Measurements from ENCODE around the gene CCDC195. TPM values are rescaled to one million over a fixed set of nuclear protein-coding genes. Genes with fewer than 3 reads are reported as not detected.

CCDC195 gene
- total and polyA plus RNA-seq, 5 donors from 2014 or later = not detected

DNA sequence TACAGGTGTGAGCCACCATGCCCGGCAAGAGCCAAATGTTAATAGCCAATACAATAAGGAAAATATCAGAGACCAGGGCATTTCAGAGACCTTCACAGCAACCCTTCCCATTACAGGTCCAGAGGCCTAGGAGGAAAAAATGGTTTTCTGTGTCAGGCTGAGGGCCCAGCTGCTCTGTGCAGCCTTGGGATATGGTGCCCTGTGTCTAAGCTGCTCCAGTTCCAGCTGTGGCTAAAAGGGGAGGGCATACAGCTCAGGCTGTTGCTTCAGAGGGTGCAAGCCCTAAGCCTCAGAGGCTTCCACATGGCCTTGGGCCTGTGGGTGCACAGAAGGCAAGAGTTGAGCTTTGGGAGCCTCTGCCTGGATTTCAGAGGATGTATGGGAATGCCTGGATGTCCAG, 20.1 kb upstream of the CCDC195 start:
- H3K36me3 ChIP-seq (ENCODE audit: control insufficient read depth, insufficient read depth, low read length) = no peaks in the 10 kb centered on the region
- no peak for ATAC-seq (ENCODE audit: low read depth in 2 of 2)
- Mint-ChIP-seq H3K4me3 (no peak overlapping the region), H3K27ac (no peak overlapping the region), H3K9me3 (peaks cover 0 to 24% (median 10%) of the 10 kb centered on the region in 7 donors), H3K4me1 (no peaks in the 10 kb centered on the region), H3K27me3 (no peaks in the 10 kb centered on the region), H3K36me3 (no peaks in the 10 kb centered on the region)
- no peak overlapping the region for H3K4me3 ChIP-seq (ENCODE audit: low read depth, low read length)
- H3K27ac ChIP-seq (ENCODE audit: insufficient read depth, low read length, poor library complexity, severe bottlenecking) = no peak overlapping the region
- H3K27me3 ChIP-seq (ENCODE audit: control insufficient read depth, insufficient read depth, low read length) = no peaks in the 10 kb centered on the region
- DNase-seq = no peak
- no peaks in the 10 kb centered on the region for H3K4me1 ChIP-seq (ENCODE audit: control insufficient read depth, insufficient read depth, low read length, poor library complexity, severe bottlenecking)
- peaks cover 0 to 9% of the 10 kb centered on the region in 2 experiments for H3K9me3 ChIP-seq (ENCODE audit: control insufficient read depth in 2 of 2, low read length in 2 of 2)

- Histone ChIP-seq H3K27ac (ENCODE audit: insufficient read depth, low read length, poor library complexity, severe bottlenecking) (no peak overlapping the region), H3K9me3 (ENCODE audit: control insufficient read depth in 2 of 2, low read length in 2 of 2) (peaks cover 0 to 9% of the 10 kb centered on the region in 2 experiments), H3K36me3 (ENCODE audit: control insufficient read depth, insufficient read depth, low read length) (no peaks in the 10 kb centered on the region), H3K4me1 (ENCODE audit: control insufficient read depth, insufficient read depth, low read length, poor library complexity, severe bottlenecking) (no peaks in the 10 kb centered on the region), H3K4me3 (ENCODE audit: low read depth, low read length) (no peak overlapping the region), H3K27me3 (ENCODE audit: control insufficient read depth, insufficient read depth, low read length) (no peaks in the 10 kb centered on the region)
- Mint-ChIP-seq H3K4me3 (no peak overlapping the region), H3K27me3 (no peaks in the 10 kb centered on the region), H3K4me1 (no peaks in the 10 kb centered on the region), H3K27ac (no peak overlapping the region), H3K36me3 (no peaks in the 10 kb centered on the region), H3K9me3 (peaks cover 0 to 24% (median 11%) of the 10 kb centered on the region in 7 donors)
- no peak for DNase-seq
- ATAC-seq (ENCODE audit: low read depth in 2 of 2) = no peak
These were observed 18.8 kb upstream of the CCDC195 start for GRCh38 chr2:224734949-224735348.

- peaks cover 0 to 29% (median 11%) of the 10 kb centered on the region in 7 donors for H3K9me3 Mint-ChIP-seq
- H3K9me3 ChIP-seq (ENCODE audit: control insufficient read depth in 2 of 2, low read length in 2 of 2) = peaks cover 5 to 12% of the 10 kb centered on the region in 2 experiments
- H3K27me3 Mint-ChIP-seq = peaks cover 13% of the 10 kb centered on the region
- no peaks in the 10 kb centered on the region for H3K4me1 ChIP-seq (ENCODE audit: control insufficient read depth, insufficient read depth, low read length, poor library complexity, severe bottlenecking)
- H3K4me3 ChIP-seq (ENCODE audit: low read depth, low read length) = no peak overlapping the region
- no peak overlapping the region for H3K27ac Mint-ChIP-seq
- no peaks in the 10 kb centered on the region for H3K36me3 Mint-ChIP-seq
- H3K4me3 Mint-ChIP-seq = no peak overlapping the region
- H3K36me3 ChIP-seq (ENCODE audit: control insufficient read depth, insufficient read depth, low read length) = no peaks in the 10 kb centered on the region
- DNase-seq = no peak
- H3K27ac ChIP-seq (ENCODE audit: insufficient read depth, low read length, poor library complexity, severe bottlenecking) = no peak overlapping the region
- no peaks in the 10 kb centered on the region for H3K27me3 ChIP-seq (ENCODE audit: control insufficient read depth, insufficient read depth, low read length)
- H3K4me1 Mint-ChIP-seq = no peaks in the 10 kb centered on the region
- ATAC-seq (ENCODE audit: low read depth in 2 of 2) = no peak
These were observed 15.5 kb upstream of the CCDC195 start for GRCh38 chr2:224731665-224732064.

GRCh38 chr2:224729435-224729834, 13.3 kb upstream of the CCDC195 start:
- Histone ChIP-seq H3K36me3 (ENCODE audit: control insufficient read depth, insufficient read depth, low read length) (no peaks in the 10 kb centered on the region), H3K9me3 (ENCODE audit: control insufficient read depth in 2 of 2, low read length in 2 of 2) (peaks cover 5 to 7% of the 10 kb centered on the region in 2 experiments), H3K27me3 (ENCODE audit: control insufficient read depth, insufficient read depth, low read length) (no peaks in the 10 kb centered on the region), H3K4me3 (ENCODE audit: low read depth, low read length) (no peak overlapping the region), H3K27ac (ENCODE audit: insufficient read depth, low read length, poor library complexity, severe bottlenecking) (no peak overlapping the region), H3K4me1 (ENCODE audit: control insufficient read depth, insufficient read depth, low read length, poor library complexity, severe bottlenecking) (no peaks in the 10 kb centered on the region)
- peaks cover 13% of the 10 kb centered on the region for H3K27me3 Mint-ChIP-seq
- H3K4me3 Mint-ChIP-seq = no peak overlapping the region
- peaks cover 0 to 16% (median 6%) of the 10 kb centered on the region in 7 donors for H3K9me3 Mint-ChIP-seq
- H3K27ac Mint-ChIP-seq = no peak overlapping the region
- no peaks in the 10 kb centered on the region for H3K36me3 Mint-ChIP-seq
- DNase-seq (no peak), ATAC-seq (ENCODE audit: low read depth in 2 of 2) (no peak)
- H3K4me1 Mint-ChIP-seq = no peaks in the 10 kb centered on the region

DNA sequence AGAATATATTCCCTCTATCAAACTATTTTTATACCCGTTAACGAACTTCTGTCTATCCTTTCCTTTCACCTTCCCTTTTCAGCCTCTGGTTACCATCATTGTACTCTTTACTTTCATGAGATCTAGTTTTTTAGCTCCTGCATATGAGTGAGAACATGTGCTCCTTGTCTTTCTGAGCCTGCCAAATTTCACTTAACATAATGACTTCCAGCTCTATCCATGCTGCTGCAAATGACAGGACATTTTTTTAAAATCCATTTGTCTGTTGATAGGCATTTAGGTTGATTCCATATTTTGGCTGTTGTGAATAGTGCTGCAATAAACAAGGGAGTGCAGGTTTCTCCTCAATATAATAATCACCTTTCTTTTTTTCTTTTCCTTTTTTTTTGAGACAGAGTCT, 8.2 kb upstream of the CCDC195 start:
- no peak for ATAC-seq (ENCODE audit: low read depth in 2 of 2)
- H3K4me1 Mint-ChIP-seq = no peaks in the 10 kb centered on the region

GRCh38 chr2:224723586-224724217, 7.5 kb upstream of the CCDC195 start:
- H3K9me3 Mint-ChIP-seq = peaks cover 0 to 16% (median 4%) of the 10 kb centered on the region in 7 donors
- H3K36me3 Mint-ChIP-seq = no peaks in the 10 kb centered on the region
- Histone ChIP-seq H3K4me1 (ENCODE audit: control insufficient read depth, insufficient read depth, low read length, poor library complexity, severe bottlenecking) (no peaks in the 10 kb centered on the region), H3K27ac (ENCODE audit: insufficient read depth, low read length, poor library complexity, severe bottlenecking) (no peak overlapping the region), H3K27me3 (ENCODE audit: control insufficient read depth, insufficient read depth, low read length) (no peaks in the 10 kb centered on the region), H3K9me3 (ENCODE audit: control insufficient read depth in 2 of 2, low read length in 2 of 2) (peaks cover 5 to 6% of the 10 kb centered on the region in 2 experiments), H3K36me3 (ENCODE audit: control insufficient read depth, insufficient read depth, low read length) (no peaks in the 10 kb centered on the region), H3K4me3 (ENCODE audit: low read depth, low read length) (no peak overlapping the region)
- no peak overlapping the region for H3K27ac Mint-ChIP-seq
- DNase-seq = no peak
- no peak overlapping the region for H3K4me3 Mint-ChIP-seq
- H3K27me3 Mint-ChIP-seq = peaks cover 5% of the 10 kb centered on the region
- no peak for ATAC-seq (ENCODE audit: low read depth in 2 of 2)
- no peaks in the 10 kb centered on the region for H3K4me1 Mint-ChIP-seq

More for the DNA sequence above, 8.2 kb upstream of the CCDC195 start:
- no peaks in the 10 kb centered on the region for H3K36me3 Mint-ChIP-seq
- no peak overlapping the region for H3K27ac Mint-ChIP-seq
- H3K4me3 Mint-ChIP-seq = no peak overlapping the region
- no peak for DNase-seq
- Histone ChIP-seq H3K4me3 (ENCODE audit: low read depth, low read length) (no peak overlapping the region), H3K27ac (ENCODE audit: insufficient read depth, low read length, poor library complexity, severe bottlenecking) (no peak overlapping the region), H3K4me1 (ENCODE audit: control insufficient read depth, insufficient read depth, low read length, poor library complexity, severe bottlenecking) (no peaks in the 10 kb centered on the region), H3K36me3 (ENCODE audit: control insufficient read depth, insufficient read depth, low read length) (no peaks in the 10 kb centered on the region), H3K27me3 (ENCODE audit: control insufficient read depth, insufficient read depth, low read length) (no peaks in the 10 kb centered on the region), H3K9me3 (ENCODE audit: control insufficient read depth in 2 of 2, low read length in 2 of 2) (peaks cover 5 to 7% of the 10 kb centered on the region in 2 experiments)
- H3K9me3 Mint-ChIP-seq = peaks cover 0 to 16% (median 4%) of the 10 kb centered on the region in 7 donors
- peaks cover 10% of the 10 kb centered on the region for H3K27me3 Mint-ChIP-seq

DNA sequence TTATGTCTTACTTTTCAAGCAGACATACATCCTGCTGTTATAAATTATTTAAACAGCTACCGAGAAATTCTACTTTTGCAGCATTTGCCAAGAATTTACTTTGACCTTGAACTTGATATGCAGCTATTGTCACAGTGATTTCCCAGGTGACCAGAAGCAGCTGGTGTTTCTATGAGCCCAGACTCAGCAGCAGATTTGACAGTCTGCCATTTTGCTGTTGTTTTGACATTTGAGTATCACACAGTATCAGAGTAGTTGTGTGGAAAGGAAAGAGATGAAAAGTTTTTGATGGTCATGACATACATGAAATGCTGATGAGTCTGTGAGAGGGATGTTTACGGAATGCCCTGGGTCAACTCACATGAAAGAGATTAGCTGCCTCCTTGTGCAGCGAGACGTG, 6.6 kb upstream of the CCDC195 start:
- Mint-ChIP-seq H3K9me3 (peaks cover 0 to 11% (median 1%) of the 10 kb centered on the region in 7 donors), H3K27me3 (no peaks in the 10 kb centered on the region), H3K27ac (no peak overlapping the region), H3K36me3 (no peaks in the 10 kb centered on the region), H3K4me3 (no peak overlapping the region), H3K4me1 (no peaks in the 10 kb centered on the region)
- no peak for ATAC-seq (ENCODE audit: low read depth in 2 of 2)
- H3K9me3 ChIP-seq (ENCODE audit: control insufficient read depth in 2 of 2, low read length in 2 of 2) = no peaks in the 10 kb centered on the region
- no peaks in the 10 kb centered on the region for H3K27me3 ChIP-seq (ENCODE audit: control insufficient read depth, insufficient read depth, low read length)
- no peak overlapping the region for H3K27ac ChIP-seq (ENCODE audit: insufficient read depth, low read length, poor library complexity, severe bottlenecking)
- no peaks in the 10 kb centered on the region for H3K4me1 ChIP-seq (ENCODE audit: control insufficient read depth, insufficient read depth, low read length, poor library complexity, severe bottlenecking)
- no peak overlapping the region for H3K4me3 ChIP-seq (ENCODE audit: low read depth, low read length)
- H3K36me3 ChIP-seq (ENCODE audit: control insufficient read depth, insufficient read depth, low read length) = no peaks in the 10 kb centered on the region
- DNase-seq = no peak

DNA sequence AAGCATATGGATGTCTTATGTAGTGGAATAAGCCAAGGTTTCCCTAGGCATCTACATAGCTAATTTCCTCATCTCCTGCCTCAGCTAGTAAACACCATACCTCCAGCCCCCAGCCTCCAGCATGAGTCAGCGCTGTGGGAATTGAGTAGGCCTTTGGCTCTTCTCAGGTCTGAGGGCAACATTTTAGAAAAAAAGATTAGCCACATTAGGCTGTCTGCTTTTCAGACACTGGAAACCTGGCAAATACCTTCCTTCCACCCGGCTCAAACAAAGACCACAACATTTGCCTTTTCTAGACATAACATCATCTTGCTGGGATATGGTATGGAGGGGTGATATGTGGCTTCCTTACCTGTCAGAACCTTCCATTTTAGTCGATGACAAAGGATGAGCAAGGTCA, 6.1 kb upstream of the CCDC195 start:
- no peak overlapping the region for H3K4me3 ChIP-seq (ENCODE audit: low read depth, low read length)
- H3K27ac ChIP-seq (ENCODE audit: insufficient read depth, low read length, poor library complexity, severe bottlenecking) = no peak overlapping the region
- H3K27me3 Mint-ChIP-seq = no peaks in the 10 kb centered on the region
- no peak for DNase-seq
- H3K4me1 Mint-ChIP-seq = no peaks in the 10 kb centered on the region
- H3K36me3 ChIP-seq (ENCODE audit: control insufficient read depth, insufficient read depth, low read length) = no peaks in the 10 kb centered on the region
- ATAC-seq (ENCODE audit: low read depth in 2 of 2) = no peak
- peaks cover 0 to 6% (median 1%) of the 10 kb centered on the region in 7 donors for H3K9me3 Mint-ChIP-seq
- H3K36me3 Mint-ChIP-seq = no peaks in the 10 kb centered on the region
- no peaks in the 10 kb centered on the region for H3K27me3 ChIP-seq (ENCODE audit: control insufficient read depth, insufficient read depth, low read length)
- no peak overlapping the region for H3K27ac Mint-ChIP-seq
- no peaks in the 10 kb centered on the region for H3K9me3 ChIP-seq (ENCODE audit: control insufficient read depth in 2 of 2, low read length in 2 of 2)
- H3K4me3 Mint-ChIP-seq = no peak overlapping the region
- H3K4me1 ChIP-seq (ENCODE audit: control insufficient read depth, insufficient read depth, low read length, poor library complexity, severe bottlenecking) = no peaks in the 10 kb centered on the region
